Subcutaneous adipose tissue (tissue), 4 donors: ENCODE measurements around the gene TRPC4. TPM values are rescaled to one million over a fixed set of nuclear protein-coding genes. Genes with fewer than 3 reads are reported as not detected.

Experiments used
- total RNA-seq, 4 donors: library from RNA; depleted of rRNA; stranded (reverse); fragments of >200 nt; gene quantifications; one replicate each; pipeline ENCODE4 v1.1.0, GENCODE V29; 2016
- TF ChIP-seq, protein P1 (sequence below): fragments of 450-650 bp; IDR thresholded peaks from one replicate; pipeline ENCODE4 v1.5.1; 2016; ENCODE audit warnings: low read depth, mild to moderate bottlenecking, control low read depth, antibody characterized with exemption, moderate library complexity

TRPC4 gene
- total RNA-seq, 4 donors from 2014 or later = 0.17 to 0.82 (median 0.42) TPM

GRCh38 chr13:37651891-37652290 lies 217.7 kb downstream of the TRPC4 start:
- TF ChIP-seq, protein P1, sequence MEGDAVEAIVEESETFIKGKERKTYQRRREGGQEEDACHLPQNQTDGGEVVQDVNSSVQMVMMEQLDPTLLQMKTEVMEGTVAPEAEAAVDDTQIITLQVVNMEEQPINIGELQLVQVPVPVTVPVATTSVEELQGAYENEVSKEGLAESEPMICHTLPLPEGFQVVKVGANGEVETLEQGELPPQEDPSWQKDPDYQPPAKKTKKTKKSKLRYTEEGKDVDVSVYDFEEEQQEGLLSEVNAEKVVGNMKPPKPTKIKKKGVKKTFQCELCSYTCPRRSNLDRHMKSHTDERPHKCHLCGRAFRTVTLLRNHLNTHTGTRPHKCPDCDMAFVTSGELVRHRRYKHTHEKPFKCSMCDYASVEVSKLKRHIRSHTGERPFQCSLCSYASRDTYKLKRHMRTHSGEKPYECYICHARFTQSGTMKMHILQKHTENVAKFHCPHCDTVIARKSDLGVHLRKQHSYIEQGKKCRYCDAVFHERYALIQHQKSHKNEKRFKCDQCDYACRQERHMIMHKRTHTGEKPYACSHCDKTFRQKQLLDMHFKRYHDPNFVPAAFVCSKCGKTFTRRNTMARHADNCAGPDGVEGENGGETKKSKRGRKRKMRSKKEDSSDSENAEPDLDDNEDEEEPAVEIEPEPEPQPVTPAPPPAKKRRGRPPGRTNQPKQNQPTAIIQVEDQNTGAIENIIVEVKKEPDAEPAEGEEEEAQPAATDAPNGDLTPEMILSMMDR = no peak

GRCh38 chr13:37648609-37649008 lies 221.0 kb downstream of the TRPC4 start:
- TF ChIP-seq, protein P1 = no peak

- TF ChIP-seq, protein P1 = no peak
Measured at GRCh38 chr13:37647031-37647650, 222.4 kb downstream of the TRPC4 start.

DNA sequence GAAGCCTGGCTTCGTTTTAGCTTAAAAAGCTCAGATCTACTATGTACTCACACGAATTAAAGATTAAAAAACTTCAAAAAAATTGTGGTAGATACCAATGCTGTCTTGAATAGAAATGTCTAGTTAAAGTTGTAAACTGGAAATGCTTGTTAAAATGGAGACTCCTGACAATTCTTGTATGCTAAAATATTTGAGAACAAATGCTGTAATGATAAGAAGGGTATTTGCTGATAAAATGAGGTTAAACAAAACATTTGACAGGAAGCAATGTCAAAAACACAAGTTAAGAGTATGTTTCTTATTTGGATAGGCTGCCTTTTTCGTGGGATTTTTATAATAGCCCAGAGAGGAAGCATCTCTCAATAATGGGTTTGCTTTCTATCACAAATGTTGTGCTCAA lies 223.0 kb downstream of the TRPC4 start:
- TF ChIP-seq, protein P1 = no peak

DNA sequence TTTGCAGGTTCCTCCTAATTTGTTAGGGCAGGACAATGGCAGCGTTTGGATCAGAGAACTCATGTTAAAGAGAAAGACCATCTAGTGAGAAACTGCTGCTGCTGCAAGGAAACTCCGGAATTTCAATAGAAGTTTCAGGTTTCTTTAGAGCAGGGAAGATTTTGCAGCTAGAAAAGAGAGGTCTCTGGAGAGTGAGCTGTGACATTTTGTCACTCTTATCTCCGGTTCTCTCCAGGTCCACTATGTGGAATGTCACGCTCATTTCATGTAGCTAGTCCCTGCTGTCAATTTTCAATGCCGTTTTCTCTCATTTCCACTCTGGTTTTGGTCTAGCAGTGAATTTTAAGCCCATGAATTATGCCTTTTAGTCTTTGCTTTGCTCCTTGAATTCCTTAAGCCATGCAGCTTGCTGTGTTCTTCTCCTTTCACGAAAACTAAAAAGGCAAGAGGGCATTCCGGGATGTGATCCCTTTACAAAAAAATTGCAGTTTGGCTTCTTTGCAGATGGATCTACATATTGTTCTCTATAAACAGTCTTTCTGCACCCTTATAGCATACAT lies 224.3 kb downstream of the TRPC4 start:
- TF ChIP-seq, protein P1 = no peak

GRCh38 chr13:37641391-37641790 lies 228.2 kb downstream of the TRPC4 start:
- TF ChIP-seq, protein P1 = no peak

GRCh38 chr13:37640499-37640898 lies 229.1 kb downstream of the TRPC4 start:
- TF ChIP-seq, protein P1 = no peak
